ENCODE results near the gene DNAH9.

DNAH9 gene

DNA sequence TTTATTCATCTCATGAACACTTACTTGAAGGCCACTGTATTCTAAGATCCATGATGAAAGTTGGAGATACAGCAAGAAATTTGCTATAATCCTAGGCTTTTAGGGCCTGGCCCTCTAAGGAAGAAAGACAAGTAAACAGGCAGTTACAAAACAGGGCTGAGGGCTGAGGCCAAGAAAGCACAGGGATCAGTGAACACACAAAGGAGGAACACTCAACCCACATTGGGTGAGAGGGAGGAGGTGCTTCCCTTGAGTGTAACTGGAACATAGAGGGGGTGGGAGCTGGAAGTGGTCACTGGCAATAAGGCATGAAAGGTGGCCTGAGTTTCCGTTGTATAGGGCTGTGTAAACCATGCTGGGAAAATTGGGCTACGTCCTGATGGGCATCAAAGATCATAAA, 286.8 kb downstream of the DNAH9 start:
- H3K9ac ChIP-seq (ENCODE audit: low read depth, low read length) = no peak overlapping the region
- H3K9me3 ChIP-seq (ENCODE audit: insufficient read depth, low read length, severe bottlenecking) = no peaks in the 10 kb centered on the region
- H3K4me1 ChIP-seq (ENCODE audit: insufficient read depth, low read length) = no peaks in the 10 kb centered on the region
- no peaks in the 10 kb centered on the region for H4K20me1 ChIP-seq (ENCODE audit: insufficient read depth, low read length)
- no peak overlapping the region for H3K4me3 ChIP-seq (ENCODE audit: low read depth in 1 of 2, low read length in 2 of 2)
- no peak overlapping the region for H3K4me2 ChIP-seq (ENCODE audit: insufficient read depth, low read length)
- TF ChIP-seq, protein P1, sequence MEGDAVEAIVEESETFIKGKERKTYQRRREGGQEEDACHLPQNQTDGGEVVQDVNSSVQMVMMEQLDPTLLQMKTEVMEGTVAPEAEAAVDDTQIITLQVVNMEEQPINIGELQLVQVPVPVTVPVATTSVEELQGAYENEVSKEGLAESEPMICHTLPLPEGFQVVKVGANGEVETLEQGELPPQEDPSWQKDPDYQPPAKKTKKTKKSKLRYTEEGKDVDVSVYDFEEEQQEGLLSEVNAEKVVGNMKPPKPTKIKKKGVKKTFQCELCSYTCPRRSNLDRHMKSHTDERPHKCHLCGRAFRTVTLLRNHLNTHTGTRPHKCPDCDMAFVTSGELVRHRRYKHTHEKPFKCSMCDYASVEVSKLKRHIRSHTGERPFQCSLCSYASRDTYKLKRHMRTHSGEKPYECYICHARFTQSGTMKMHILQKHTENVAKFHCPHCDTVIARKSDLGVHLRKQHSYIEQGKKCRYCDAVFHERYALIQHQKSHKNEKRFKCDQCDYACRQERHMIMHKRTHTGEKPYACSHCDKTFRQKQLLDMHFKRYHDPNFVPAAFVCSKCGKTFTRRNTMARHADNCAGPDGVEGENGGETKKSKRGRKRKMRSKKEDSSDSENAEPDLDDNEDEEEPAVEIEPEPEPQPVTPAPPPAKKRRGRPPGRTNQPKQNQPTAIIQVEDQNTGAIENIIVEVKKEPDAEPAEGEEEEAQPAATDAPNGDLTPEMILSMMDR (IDR thresholded peaks at IDR 0.05; ENCODE audit: borderline replicate concordance, extremely low read depth, low read length, poor library complexity, severe bottlenecking) = no peak
- no peak for TF ChIP-seq EZH2 (IDR thresholded peaks at IDR 0.05; ENCODE audit: borderline replicate concordance, low read depth, low read length, severe bottlenecking)
- ATAC-seq (ENCODE audit: insufficient read depth, low read depth) (no peak), DNase-seq (no peak)
- H2AFZ ChIP-seq (ENCODE audit: low read depth, low read length) = no peak overlapping the region
- no peaks in the 10 kb centered on the region for H3K27me3 ChIP-seq (ENCODE audit: insufficient read depth, low read length, poor library complexity)
- H3K79me2 ChIP-seq (ENCODE audit: insufficient read depth, low read length) = no peaks in the 10 kb centered on the region
- H3K36me3 ChIP-seq (ENCODE audit: insufficient read depth, low read length) = no peaks in the 10 kb centered on the region
- no peak overlapping the region for H3K27ac ChIP-seq (ENCODE audit: low read length)

DNA sequence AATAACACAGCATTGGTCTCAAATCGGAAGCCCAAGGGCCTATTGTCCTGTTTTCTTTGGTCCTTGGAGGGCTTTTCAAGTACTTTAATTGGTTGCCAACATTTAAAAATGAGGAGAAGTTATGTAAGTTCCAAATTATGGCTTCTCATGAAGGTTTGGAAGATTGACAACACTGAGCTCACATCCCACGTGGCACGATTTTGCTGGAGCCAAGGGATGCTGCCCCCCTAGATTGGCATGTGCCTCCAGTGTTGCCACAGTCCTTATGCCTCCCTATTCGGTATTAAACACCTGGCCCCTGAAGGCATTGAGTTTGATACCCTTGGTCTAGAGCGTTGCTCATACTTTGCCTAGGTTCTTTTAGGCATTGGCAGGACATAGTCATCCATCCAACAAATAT, 291.0 kb downstream of the DNAH9 start:
- H3K9ac ChIP-seq (ENCODE audit: low read depth, low read length) = no peak overlapping the region
- H3K27me3 ChIP-seq (ENCODE audit: insufficient read depth, low read length, poor library complexity) = no peaks in the 10 kb centered on the region
- no peaks in the 10 kb centered on the region for H3K79me2 ChIP-seq (ENCODE audit: insufficient read depth, low read length)
- H3K36me3 ChIP-seq (ENCODE audit: insufficient read depth, low read length) = no peaks in the 10 kb centered on the region
- DNase-seq (no peak), ATAC-seq (ENCODE audit: insufficient read depth, low read depth) (no peak)
- TF ChIP-seq, protein P1 (IDR thresholded peaks at IDR 0.05; ENCODE audit: borderline replicate concordance, extremely low read depth, low read length, poor library complexity, severe bottlenecking) = no peak
- TF ChIP-seq EZH2 (IDR thresholded peaks at IDR 0.05; ENCODE audit: borderline replicate concordance, low read depth, low read length, severe bottlenecking) = no peak
- no peaks in the 10 kb centered on the region for H3K9me3 ChIP-seq (ENCODE audit: insufficient read depth, low read length, severe bottlenecking)
- no peaks in the 10 kb centered on the region for H4K20me1 ChIP-seq (ENCODE audit: insufficient read depth, low read length)
- H3K4me1 ChIP-seq (ENCODE audit: insufficient read depth, low read length) = no peaks in the 10 kb centered on the region
- no peak overlapping the region for H3K4me2 ChIP-seq (ENCODE audit: insufficient read depth, low read length)
- H3K27ac ChIP-seq (ENCODE audit: low read length) = no peak overlapping the region
- no peak overlapping the region for H2AFZ ChIP-seq (ENCODE audit: low read depth, low read length)
- H3K4me3 ChIP-seq (ENCODE audit: low read depth in 1 of 2, low read length in 2 of 2) = no peak overlapping the region

DNA sequence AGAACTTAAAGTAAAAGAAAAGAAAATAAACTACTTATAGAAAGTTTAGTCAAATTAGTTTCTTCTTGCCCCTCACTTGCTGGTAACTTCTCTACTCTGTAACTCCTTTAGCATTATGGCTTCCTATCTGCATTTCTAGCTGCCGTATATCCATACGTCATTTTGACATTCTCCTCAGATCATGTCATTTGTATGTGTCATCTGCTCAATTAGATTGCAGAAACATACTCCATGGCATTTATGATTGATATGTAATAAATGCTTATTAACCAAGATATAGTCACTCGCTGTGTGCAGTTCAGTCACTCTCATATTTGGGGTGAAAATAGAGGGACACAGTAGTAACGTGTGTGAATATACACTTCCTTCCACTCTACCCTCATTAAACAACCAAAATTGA, 295.6 kb downstream of the DNAH9 start:
- H3K27ac ChIP-seq (ENCODE audit: low read length) = no peak overlapping the region
- H2AFZ ChIP-seq (ENCODE audit: low read depth, low read length) = no peak overlapping the region
- H3K4me1 ChIP-seq (ENCODE audit: insufficient read depth, low read length) = no peaks in the 10 kb centered on the region
- ATAC-seq (ENCODE audit: insufficient read depth, low read depth) = no peak
- H3K79me2 ChIP-seq (ENCODE audit: insufficient read depth, low read length) = no peaks in the 10 kb centered on the region
- no peak overlapping the region for H3K4me3 ChIP-seq (ENCODE audit: low read depth in 1 of 2, low read length in 2 of 2)
- DNase-seq = no peak
- H4K20me1 ChIP-seq (ENCODE audit: insufficient read depth, low read length) = no peaks in the 10 kb centered on the region
- H3K9me3 ChIP-seq (ENCODE audit: insufficient read depth, low read length, severe bottlenecking) = no peaks in the 10 kb centered on the region
- TF ChIP-seq, protein P1 (IDR thresholded peaks at IDR 0.05; ENCODE audit: borderline replicate concordance, extremely low read depth, low read length, poor library complexity, severe bottlenecking) = no peak
- no peak for TF ChIP-seq EZH2 (IDR thresholded peaks at IDR 0.05; ENCODE audit: borderline replicate concordance, low read depth, low read length, severe bottlenecking)
- H3K9ac ChIP-seq (ENCODE audit: low read depth, low read length) = no peak overlapping the region
- no peak overlapping the region for H3K4me2 ChIP-seq (ENCODE audit: insufficient read depth, low read length)
- H3K36me3 ChIP-seq (ENCODE audit: insufficient read depth, low read length) = no peaks in the 10 kb centered on the region
- H3K27me3 ChIP-seq (ENCODE audit: insufficient read depth, low read length, poor library complexity) = no peaks in the 10 kb centered on the region

DNA sequence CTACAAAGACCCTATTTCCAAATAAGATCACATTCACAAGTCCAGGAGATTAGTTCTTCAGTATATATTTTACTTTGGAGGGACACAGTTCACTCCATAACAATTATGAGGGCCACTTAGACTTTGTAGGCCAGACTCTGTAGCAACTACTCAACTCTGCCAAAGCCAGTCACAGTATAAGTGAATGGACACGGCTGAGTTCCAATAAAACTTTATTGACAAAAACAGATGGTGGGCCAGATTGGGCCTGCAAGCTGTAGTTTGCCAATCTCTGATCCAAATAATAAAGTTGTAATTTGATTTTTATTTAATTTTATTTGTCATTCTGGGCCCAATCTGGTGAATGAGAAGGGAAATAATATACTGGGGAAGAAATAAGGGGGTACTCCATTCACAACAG, 297.9 kb downstream of the DNAH9 start:
- Histone ChIP-seq H3K79me2 (ENCODE audit: insufficient read depth, low read length) (no peaks in the 10 kb centered on the region), H3K36me3 (ENCODE audit: insufficient read depth, low read length) (no peaks in the 10 kb centered on the region), H3K4me1 (ENCODE audit: insufficient read depth, low read length) (no peaks in the 10 kb centered on the region), H3K27me3 (ENCODE audit: insufficient read depth, low read length, poor library complexity) (no peaks in the 10 kb centered on the region), H4K20me1 (ENCODE audit: insufficient read depth, low read length) (no peaks in the 10 kb centered on the region), H3K27ac (ENCODE audit: low read length) (no peak overlapping the region), H3K9ac (ENCODE audit: low read depth, low read length) (no peak overlapping the region), H3K4me3 (ENCODE audit: low read depth in 1 of 2, low read length in 2 of 2) (no peak overlapping the region), H2AFZ (ENCODE audit: low read depth, low read length) (no peak overlapping the region), H3K4me2 (ENCODE audit: insufficient read depth, low read length) (no peak overlapping the region), H3K9me3 (ENCODE audit: insufficient read depth, low read length, severe bottlenecking) (no peaks in the 10 kb centered on the region)
- no peak for ATAC-seq (ENCODE audit: insufficient read depth, low read depth)
- TF ChIP-seq, protein P1 (IDR thresholded peaks at IDR 0.05; ENCODE audit: borderline replicate concordance, extremely low read depth, low read length, poor library complexity, severe bottlenecking) = no peak
- no peak for TF ChIP-seq EZH2 (IDR thresholded peaks at IDR 0.05; ENCODE audit: borderline replicate concordance, low read depth, low read length, severe bottlenecking)
- DNase-seq = no peak

Data from DND-41 (cell line).